Adrenal gland (tissue), 5 donors: ENCODE data around the gene ZNF232.
"Not testable (repeated sequence)": the region's sequence is repeated elsewhere in the genome, so short reads cannot be mapped to it uniquely, and the experiment has no call there.

Experiments
- CTCF ChIP-seq, 6 experiments: fragments of 450-650 bp in 4 of 6; fragments of 200-600 bp in 2 of 6; sonication (generic) in 1 of 6; IDR thresholded peaks; 1 replicate in 5 of 6; 2 replicates in 1 of 6; pipeline versions ENCODE4 v1.5.1 to v1.8.0; 2016 to 2021; ENCODE audit warnings: antibody characterized with exemption in 6 of 6, mild to moderate bottlenecking in 2 of 6, moderate library complexity in 1 of 6
- POLR2A ChIP-seq, 2 donors: fragments of 450-650 bp; IDR thresholded peaks; one replicate each; pipeline ENCODE4 v1.6.1; 2017; ENCODE audit warnings: antibody characterized with exemption in 2 of 2, mild to moderate bottlenecking in 2 of 2, moderate library complexity in 1 of 2
- donor health status: DM: no; HTN: no; CAD: no.

GRCh38 chr17:5075472-5075871 is 36.2 kb downstream of the ZNF232 start:
- TF ChIP-seq CTCF, POLR2A (IDR thresholded peaks at IDR 0.05): not testable (repeated sequence)
